GM12878 (cell line): ENCODE measurements around the gene MAD1L1. TPM values are rescaled to one million over a fixed set of nuclear protein-coding genes. Genes with fewer than 3 reads are reported as not detected.

Experiments used
- ATAC-seq: fragments of 200-7000 bp; cut with Tn5 transposase; 3 replicates; pipeline ENCODE4 v1.9.1; 2020; ENCODE audit warnings: mild to moderate bottlenecking, moderate library complexity
- BruUV-seq: library from RNA; stranded (reverse); fragments of 400-500 nt; replicated peaks from 2 replicates; lab custom pipeline; 2021; lab: Mats Ljungman, UMichigan
- CTCF ChIA-PET: fragments of 300-600 bp; sonication (Branson Sonifier 250); formaldehyde crosslinking; extraction: SDS; loops from one replicate; lab custom pipeline; 2021; ENCODE audit warnings: inconsistent platforms; lab: Yijun Ruan, JAX
- POLR2A ChIA-PET: fragments of 350-600 bp; formaldehyde crosslinking; extraction: SDS; loops from one replicate; lab custom pipeline; 2021; ENCODE audit warnings: inconsistent platforms; lab: Charles Lee
- RAD21 ChIA-PET: fragments of 300-600 bp; sonication (Branson Sonifier 250); formaldehyde crosslinking; loops from one replicate; lab custom pipeline; 2023; ENCODE audit warnings: antibody characterized with exemption; ENCODE audit not compliant: unreplicated experiment; lab: Charles Lee
- SMC1A ChIA-PET: fragments of 300-600 bp; sonication (Branson Sonifier 250); formaldehyde crosslinking; loops from one replicate; lab custom pipeline; 2023; ENCODE audit not compliant: unreplicated experiment, uncharacterized antibody; lab: Charles Lee
- DNase-seq: peaks from one replicate; pipeline ENCODE4 v3.0.0-alpha.2; 2011; ENCODE audit warnings: low read depth, low spot score
- FAIRE-seq: peaks from 3 replicates; lab custom pipeline; 2011; peaks lifted over from hg19 to GRCh38; lab: Jason Lieb, UNC
- H2AFZ ChIP-seq: 2 replicates; pipeline ENCODE4 v1.6.0; 2011; ENCODE audit warnings: low read depth, low read length, control low read depth; ENCODE audit not compliant: control insufficient read depth
- H3K27ac ChIP-seq: 2 replicates; pipeline ENCODE4 v1.5.1; 2011; ENCODE audit warnings: control low read depth; ENCODE audit not compliant: control insufficient read depth, insufficient read depth
- H3K27me3 ChIP-seq, 2 experiments: replicated peaks in 1 of 2; 2 replicates each; pipeline versions ENCODE4 v1.6.0 to v1.6.1; 2011; ENCODE audit warnings: low read length in 1 of 2; ENCODE audit not compliant: control insufficient read depth in 2 of 2, insufficient read depth in 2 of 2
- H3K36me3 ChIP-seq, 2 experiments: 2 replicates each; pipeline ENCODE4 v1.5.1; 2011; ENCODE audit warnings: low read length in 1 of 2; ENCODE audit not compliant: control insufficient read depth in 2 of 2, insufficient read depth in 2 of 2
- H3K4me1 ChIP-seq: 2 replicates; pipeline ENCODE4 v1.6.1; 2011; ENCODE audit warnings: mild to moderate bottlenecking, low read length, moderate library complexity, mixed read lengths; ENCODE audit not compliant: control insufficient read depth, insufficient read depth
- H3K4me2 ChIP-seq: 2 replicates; pipeline ENCODE4 v1.6.0; 2011; ENCODE audit warnings: control low read depth; ENCODE audit not compliant: control insufficient read depth, insufficient read depth
- H3K4me3 ChIP-seq: fragments of 200-600 bp; sonication (generic); 2 replicates; pipeline ENCODE4 v1.5.1; 2016
- H3K79me2 ChIP-seq: 2 replicates; pipeline ENCODE4 v1.6.0; 2011; ENCODE audit warnings: low read length; ENCODE audit not compliant: control insufficient read depth, insufficient read depth
- H3K9ac ChIP-seq: 2 replicates; pipeline ENCODE4 v1.8.0; 2011; ENCODE audit warnings: low read length, control low read depth, mixed read lengths; ENCODE audit not compliant: control insufficient read depth, insufficient read depth
- H3K9me3 ChIP-seq: replicated peaks from 3 replicates; pipeline ENCODE4 v1.5.1; 2011; ENCODE audit warnings: mild to moderate bottlenecking, low read length; ENCODE audit not compliant: control insufficient read depth, insufficient read depth
- H4K20me1 ChIP-seq: 2 replicates; pipeline ENCODE4 v1.6.0; 2011; ENCODE audit not compliant: control insufficient read depth, insufficient read depth
- BACH1 ChIP-seq: fragments of 450-650 bp; IDR thresholded peaks from 2 replicates; pipeline ENCODE4 v1.6.1; 2017; ENCODE audit warnings: mild to moderate bottlenecking, borderline replicate concordance
- CBX3 ChIP-seq: fragments of 200-600 bp; sonication (generic); IDR thresholded peaks from 2 replicates; pipeline ENCODE4 v1.6.1; 2016; ENCODE audit warnings: low read depth, borderline replicate concordance
- CEBPZ ChIP-seq: fragments of 150-350 bp; IDR thresholded peaks from 2 replicates; pipeline ENCODE4 v1.6.1; 2016; ENCODE audit warnings: low read depth, low read length
- CHD1 ChIP-seq: IDR thresholded peaks from 2 replicates; pipeline ENCODE4 v1.6.1; 2012; ENCODE audit warnings: low read depth, low read length, improper control_type of control experiment
- CHD4 ChIP-seq: fragments of 200-600 bp; sonication (generic); IDR thresholded peaks from 2 replicates; pipeline ENCODE4 v1.6.1; 2016; ENCODE audit warnings: mild to moderate bottlenecking
- EED ChIP-seq: sonication (generic); IDR thresholded peaks from 2 replicates; pipeline ENCODE4 v1.6.1; 2016; ENCODE audit warnings: antibody characterized with exemption, low read depth
- FOXK2 ChIP-seq: fragments of 450-650 bp; IDR thresholded peaks from 2 replicates; pipeline ENCODE4 v1.6.1; 2017; ENCODE audit warnings: mild to moderate bottlenecking, moderate library complexity
- GABPA ChIP-seq: IDR thresholded peaks from 2 replicates; pipeline ENCODE4 v1.6.1; 2014; ENCODE audit warnings: antibody characterized with exemption, low read depth, mild to moderate bottlenecking, inconsistent platforms
- IKZF1 ChIP-seq: fragments of 450-650 bp; conservative IDR thresholded peaks from 2 replicates; pipeline ENCODE4 v1.6.1; 2017; ENCODE audit warnings: antibody characterized with exemption, mild to moderate bottlenecking
- IRF4 ChIP-seq: IDR thresholded peaks from 2 replicates; pipeline ENCODE4 v1.6.1; 2011; ENCODE audit warnings: low read depth, low read length
- NFXL1 ChIP-seq: fragments of 450-650 bp; IDR thresholded peaks from 2 replicates; pipeline ENCODE4 v1.6.1; 2017; ENCODE audit warnings: antibody characterized with exemption, mild to moderate bottlenecking, borderline replicate concordance
- NR2C2 ChIP-seq: IDR thresholded peaks from 2 replicates; pipeline ENCODE4 v1.6.1; 2011; ENCODE audit warnings: borderline replicate concordance, low read depth; ENCODE audit not compliant: control insufficient read depth, insufficient read length
- POLR2AphosphoS5 ChIP-seq: IDR thresholded peaks from 2 replicates; pipeline ENCODE4 v1.6.1; 2011; ENCODE audit warnings: mild to moderate bottlenecking, low read length, inconsistent platforms
- POU2F2 ChIP-seq: IDR thresholded peaks from 3 replicates; pipeline ENCODE4 v1.6.1; 2011; ENCODE audit warnings: low read depth, mild to moderate bottlenecking, low read length, borderline replicate concordance
- RAD21 ChIP-seq: IDR thresholded peaks from 2 replicates; pipeline ENCODE4 v1.6.1; 2011; ENCODE audit warnings: mild to moderate bottlenecking, low read depth, low read length, moderate library complexity; ENCODE audit not compliant: insufficient read depth
- RBBP5 ChIP-seq: fragments of 200-600 bp; sonication (generic); conservative IDR thresholded peaks from 2 replicates; pipeline ENCODE4 v1.6.1; 2016
- TBL1XR1 ChIP-seq: IDR thresholded peaks from 2 replicates; pipeline ENCODE4 v1.6.1; 2012; ENCODE audit warnings: low read depth, low read length, improper control_type of control experiment
- TCF7 ChIP-seq: IDR thresholded peaks from 2 replicates; pipeline ENCODE4 v1.6.1; 2014; ENCODE audit warnings: antibody characterized with exemption, borderline replicate concordance
- WRNIP1 ChIP-seq: IDR thresholded peaks from 2 replicates; pipeline ENCODE4 v1.6.1; 2011; ENCODE audit warnings: low read depth, low read length, improper control_type of control experiment, borderline replicate concordance
- ZBTB4 ChIP-seq: fragments of 450-650 bp; formaldehyde crosslinking; IDR thresholded peaks from 2 replicates; pipeline ENCODE4 v1.4.0; 2022; ENCODE audit warnings: mild to moderate bottlenecking, moderate library complexity
- ZNF274 ChIP-seq: IDR thresholded peaks from one replicate; pipeline ENCODE4 v1.8.0; 2011; ENCODE audit not compliant: insufficient read length, insufficient read depth
- WGBS: methylation state at CpG from one replicate; pipeline ENCODE4 v1.1.6; 2016; ENCODE audit warnings: low lambda C conversion rate; ENCODE audit not compliant: insufficient replicate concordance, insufficient coverage; ENCODE audit errors: missing lambda C conversion rate; 5-methylcytosine and 5-hydroxymethylcytosine counted together
- in situ Hi-C: fragments of 300-500 bp; cut with MboI; formaldehyde crosslinking; loops from 9 replicates; pipeline ENCODE4 v1.14.3; 2018; ENCODE audit warnings: mixed read lengths
- intact Hi-C: fragments of 100-400 bp; cut with micrococcal nuclease; formaldehyde crosslinking; loops from one replicate; pipeline ENCODE4 v1.14.2; 2022; ENCODE audit not compliant: unreplicated experiment
- polyA plus RNA-seq, 11 experiments: library from polyadenylated mRNA; depleted of rRNA in 4 of 11; unstranded in 6 of 11; stranded (reverse) in 5 of 11; fragments of >200 nt; fragmentation: Nextera tagmentation in 4 of 11; fragmentation: Illumina TruSeq in 1 of 11; extraction: Ambion mirVana in 4 of 11; extraction: Trizol in 1 of 11; gene quantifications; 1 replicate in 1 of 11; 2 replicates in 10 of 11; pipeline versions ENCODE4 v1.2.1 to v1.2.3, GENCODE V29; 2011 to 2016; ENCODE audit warnings: inconsistent platforms in 2 of 11, missing spikeins in 2 of 11, low read depth in 1 of 11
- total RNA-seq, 4 experiments: library from RNA; depleted of rRNA in 3 of 4; stranded (reverse); fragments of >200 nt in 3 of 4; fragmentation: Illumina TruSeq in 1 of 4; extraction: Trizol in 1 of 4; gene quantifications; 2 replicates each; pipeline versions ENCODE4 v1.2.1 to v1.2.3, GENCODE V29; 2013 to 2021

Gene MAD1L1
- total and polyA plus RNA-seq, 10 of the 15 experiments (the other 5 are each of a cell fraction or from before 2014, with no cell fraction given) = 2.2 to 76.8 (median 38.3) TPM

GRCh38 chr7:2198760-2199159, 34.0 kb downstream of the MAD1L1 start (continued):
- TF ChIP-seq TBL1XR1 = no peak
- TF ChIP-seq IKZF1 = no peak
- no peak for TF ChIP-seq RAD21

- BruUV-seq = no TSS peak
- Histone ChIP-seq H3K27ac (no peak overlapping the region), H4K20me1 (no peaks in the 10 kb centered on the region), H3K9ac (no peak overlapping the region), H3K36me3 (peaks cover 6 to 36% of the 10 kb centered on the region in 2 experiments; a peak in 3 of 4 replicates), H3K79me2 (no peaks in the 10 kb centered on the region), H3K9me3 (peaks cover 4% of the 10 kb centered on the region; the same call in 1 of the 3 replicates), H3K4me2 (no peak overlapping the region), H3K4me3 (no peak overlapping the region), H3K27me3 (no peaks in the 10 kb centered on the region), H2AFZ (no peak overlapping the region), H3K4me1 (no peaks in the 10 kb centered on the region)
- WGBS = 99% methylated on average over 15 of the region's 15 CpGs
- RAD21 ChIA-PET = no interaction called here
- in situ Hi-C loops (no loop called here), intact Hi-C loops (no loop called here)
- TF ChIP-seq POU2F2 (no peak), ZNF274 (no peak), CHD4 (no peak), TCF7 (no peak), WRNIP1 (no peak), CEBPZ (no peak), CBX3 (no peak), NFXL1 (no peak), NR2C2 (no peak), BACH1 (no peak), IRF4 (no peak), FOXK2 (no peak), POLR2AphosphoS5 (no peak), RBBP5 (no peak), EED (no peak), ZBTB4 (no peak), CHD1 (no peak), GABPA (no peak)
- FAIRE-seq (no peak), DNase-seq (no peak), ATAC-seq (no peak)
- POLR2A ChIA-PET = no interaction called here
- SMC1A ChIA-PET = no interaction called here
- CTCF ChIA-PET = no interaction called here
Observed at GRCh38 chr7:2198206-2198605, 34.5 kb downstream of the MAD1L1 start.
